Endothelial cell of umbilical vein (primary cell): Measurements from ENCODE around the gene MAST4. TPM values are rescaled to one million over a fixed set of nuclear protein-coding genes. Genes with fewer than 3 reads are reported as not detected.
A peak's percentile ranks its signal among the peaks of the same experiment; 100 is the strongest.

Source experiments
- BruUV-seq: library from RNA; stranded (reverse); fragments of 400-500 nt; replicated peaks from 2 replicates; lab custom pipeline; 2021; lab: Mats Ljungman, UMichigan
- CTCF ChIA-PET: fragments of 300-600, 350-600 bp; sonication (Branson Sonifier 250); formaldehyde crosslinking; loops from one replicate; lab custom pipeline; 2021; ENCODE audit warnings: antibody characterized with exemption, inconsistent platforms; lab: Charles Lee
- POLR2A ChIA-PET: fragments of 300-600, 350-600 bp; sonication (Branson Sonifier 250); formaldehyde crosslinking; loops from one replicate; lab custom pipeline; 2021; ENCODE audit warnings: antibody characterized with exemption, inconsistent platforms; lab: Charles Lee
- DNase-seq: peaks from one replicate; pipeline ENCODE4 v3.0.0-alpha.2; 2011; ENCODE audit warnings: low read depth, low spot score
- FAIRE-seq: peaks from 2 replicates; lab custom pipeline; 2011; peaks lifted over from hg19 to GRCh38; lab: Jason Lieb, UNC
- H2AFZ ChIP-seq: 2 replicates; pipeline ENCODE4 v1.6.0; 2012; ENCODE audit warnings: low read depth, low read length, control low read depth, inconsistent platforms
- H3K27ac ChIP-seq: 2 replicates; pipeline ENCODE4 v1.5.1; 2011; ENCODE audit warnings: low read depth, mild to moderate bottlenecking, control low read depth, low read length, moderate library complexity; ENCODE audit not compliant: insufficient read depth
- H3K27me3 ChIP-seq, 2 experiments: 2 replicates each; pipeline versions ENCODE4 v1.6.0 to v1.6.1; 2011; ENCODE audit warnings: low read length in 2 of 2, mixed read lengths in 1 of 2; ENCODE audit not compliant: control insufficient read depth in 2 of 2, insufficient read depth in 2 of 2
- H3K36me3 ChIP-seq, 2 experiments: 2 replicates in 1 of 2; 3 replicates in 1 of 2; pipeline ENCODE4 v1.5.1; 2011; ENCODE audit warnings: low read length in 2 of 2, mild to moderate bottlenecking in 1 of 2, moderate library complexity in 1 of 2; ENCODE audit not compliant: control insufficient read depth in 2 of 2, insufficient read depth in 2 of 2; ENCODE audit errors: extremely low read depth in 1 of 2
- H3K4me1 ChIP-seq: 3 replicates; pipeline ENCODE4 v1.5.1; 2011; ENCODE audit warnings: mild to moderate bottlenecking, low read length; ENCODE audit not compliant: control insufficient read depth, insufficient read depth; ENCODE audit errors: extremely low read depth
- H3K4me2 ChIP-seq: 2 replicates; pipeline ENCODE4 v1.6.1; 2011; ENCODE audit warnings: low read length, control low read depth, mixed read lengths; ENCODE audit not compliant: insufficient read depth
- H3K4me3 ChIP-seq, 3 experiments: fragments of 200-600 bp in 1 of 3; sonication (generic), shearing (Covaris generic) in 1 of 3; replicated peaks in 1 of 3; 2 replicates each; pipeline ENCODE4 v1.5.1; 2011 to 2016; ENCODE audit warnings: control low read depth in 3 of 3, low read length in 3 of 3, mild to moderate bottlenecking in 2 of 3, inconsistent platforms in 1 of 3, low read depth in 1 of 3, moderate library complexity in 1 of 3; ENCODE audit not compliant: insufficient read depth in 1 of 3
- H3K79me2 ChIP-seq: 2 replicates; pipeline ENCODE4 v1.6.0; 2012; ENCODE audit warnings: low read length, inconsistent platforms; ENCODE audit not compliant: control insufficient read depth, insufficient read depth
- H3K9ac ChIP-seq: replicated peaks from 2 replicates; pipeline ENCODE3; 2011; ENCODE audit warnings: low read length, control low read depth; ENCODE audit not compliant: insufficient read depth; ENCODE audit errors: extremely low read depth
- H3K9me1 ChIP-seq: replicated peaks from 3 replicates; pipeline ENCODE4 v1.6.0; 2011; ENCODE audit warnings: mild to moderate bottlenecking, low read length; ENCODE audit not compliant: control insufficient read depth, insufficient read depth; ENCODE audit errors: extremely low read depth
- H3K9me3 ChIP-seq: replicated peaks from 2 replicates; pipeline ENCODE4 v1.5.1; 2012; ENCODE audit warnings: low read length, inconsistent platforms; ENCODE audit not compliant: control insufficient read depth, insufficient read depth
- H4K20me1 ChIP-seq: replicated peaks from 2 replicates; pipeline ENCODE3; 2011; ENCODE audit warnings: mild to moderate bottlenecking, low read length; ENCODE audit not compliant: control insufficient read depth, insufficient read depth; ENCODE audit errors: extremely low read depth
- CTCF ChIP-seq, 2 donors: IDR thresholded peaks; 1 replicate in 1 of 2; 2 replicates in 1 of 2; pipeline ENCODE4 v1.5.1; 2011; ENCODE audit warnings: low read length in 2 of 2, mild to moderate bottlenecking in 2 of 2, moderate library complexity in 2 of 2, control low read depth in 1 of 2, inconsistent platforms in 1 of 2, low read depth in 1 of 2; ENCODE audit not compliant: insufficient read depth in 1 of 2; ENCODE audit errors: extremely low read depth in 1 of 2
- EZH2 ChIP-seq: IDR thresholded peaks from 2 replicates; pipeline ENCODE4 v1.6.1; 2012; ENCODE audit warnings: borderline replicate concordance, low read depth, mild to moderate bottlenecking, moderate library complexity, low read length, inconsistent platforms; ENCODE audit not compliant: severe bottlenecking
- FOS ChIP-seq: IDR thresholded peaks from 2 replicates; pipeline ENCODE4 v1.6.1; 2011; ENCODE audit warnings: mild to moderate bottlenecking, low read length, moderate library complexity, borderline replicate concordance; ENCODE audit not compliant: insufficient read depth
- GATA2 ChIP-seq: IDR thresholded peaks from 2 replicates; pipeline ENCODE4 v1.7.0; 2011; ENCODE audit warnings: low read depth, mild to moderate bottlenecking, moderate library complexity, mixed read lengths, low read length; ENCODE audit not compliant: insufficient read length, insufficient read depth
- JUN ChIP-seq: IDR thresholded peaks from 2 replicates; pipeline ENCODE4 v1.6.1; 2011; ENCODE audit warnings: borderline replicate concordance, low read depth; ENCODE audit not compliant: insufficient read length, insufficient read depth
- MAX ChIP-seq: IDR thresholded peaks from 2 replicates; pipeline ENCODE4 v1.6.1; 2011; ENCODE audit not compliant: insufficient read depth, insufficient read length
- MYC ChIP-seq: IDR thresholded peaks from one replicate; pipeline ENCODE4 v1.6.1; 2011; ENCODE audit warnings: mild to moderate bottlenecking, low read depth, low read length
- POLR2A ChIP-seq: IDR thresholded peaks from 2 replicates; pipeline ENCODE4 v1.6.1; 2012; ENCODE audit warnings: low read depth, mild to moderate bottlenecking, control low read depth, low read length
- POLR2AphosphoS5 ChIP-seq: IDR thresholded peaks from 2 replicates; pipeline ENCODE4 v1.6.1; 2012; ENCODE audit warnings: low read depth, mild to moderate bottlenecking, control low read depth, low read length, moderate library complexity; ENCODE audit not compliant: insufficient read depth
- dilution Hi-C: fragments of 300-500 bp; cut with MboI; formaldehyde crosslinking; loops from one replicate; pipeline ENCODE4 v1.15.0; 2019; ENCODE audit warnings: low sequenced_read_pairs; ENCODE audit not compliant: extremely low pct_ligation_motif_present
- intact Hi-C: fragments of 100-400 bp; cut with micrococcal nuclease; formaldehyde crosslinking; loops from one replicate; pipeline ENCODE4 v1.10.0; 2022
- polyA plus RNA-seq, 4 experiments: library from polyadenylated mRNA; depleted of rRNA in 3 of 4; stranded (reverse) in 3 of 4; unstranded in 1 of 4; fragments of >200 nt; gene quantifications; 2 replicates each; pipeline versions ENCODE4 v1.2.1 to v1.2.3, GENCODE V29; 2011 to 2012; ENCODE audit warnings: missing spikeins in 1 of 4
- total RNA-seq: library from RNA; stranded (reverse); gene quantifications from 2 replicates; pipeline ENCODE4 v1.2.3, GENCODE V29; 2021

Gene MAST4
- total and polyA plus RNA-seq, 2 donors (not counting 3 experiments of a cell fraction or from before 2014, with no cell fraction given) = 40.2 to 116 TPM

- FAIRE-seq (peak; percentile 95), DNase-seq (peak; percentile 86)
- Histone ChIP-seq H3K4me3 (no peak overlapping the region), H3K9ac (no peak overlapping the region), H3K27me3 (no peaks in the 10 kb centered on the region), H3K4me1 (peaks cover 13% of the 10 kb centered on the region), H4K20me1 (no peaks in the 10 kb centered on the region), H3K27ac (no peak overlapping the region), H3K9me1 (no peaks in the 10 kb centered on the region), H3K4me2 (no peak overlapping the region), H3K9me3 (no peaks in the 10 kb centered on the region), H3K36me3 (no peaks in the 10 kb centered on the region), H2AFZ (peak overlapping the region; percentile 77), H3K79me2 (no peaks in the 10 kb centered on the region)
- TF ChIP-seq FOS = peak; percentile 76
- no peak for TF ChIP-seq POLR2AphosphoS5
- intact Hi-C loops (no loop called here), dilution Hi-C loops (no loop called here)
- CTCF ChIA-PET = interaction anchor here (1.3 to 1.7 kb wide), 5 partner anchors 13 to 1071 kb away, joined by 3 to 12 read pairs (median 5); no protein-coding TSS in a partner anchor
- POLR2A ChIA-PET = no interaction called here
- no TSS peak for BruUV-seq
These were observed 586.2 kb downstream of the MAST4 start for GRCh38 chr5:67182301-67182790.

GRCh38 chr5:67183859-67184258 lies 587.7 kb downstream of the MAST4 start:
- Histone ChIP-seq H4K20me1 (no peaks in the 10 kb centered on the region), H3K27ac (no peak overlapping the region), H3K79me2 (no peaks in the 10 kb centered on the region), H3K9ac (no peak overlapping the region), H3K4me2 (no peak overlapping the region), H3K36me3 (no peaks in the 10 kb centered on the region), H2AFZ (no peak overlapping the region), H3K9me3 (no peaks in the 10 kb centered on the region), H3K4me1 (peaks cover 13% of the 10 kb centered on the region), H3K9me1 (no peaks in the 10 kb centered on the region), H3K27me3 (no peaks in the 10 kb centered on the region), H3K4me3 (no peak overlapping the region)
- intact Hi-C loops = no loop called here
- TF ChIP-seq JUN (no peak), POLR2AphosphoS5 (no peak), FOS (no peak), EZH2 (no peak), CTCF (IDR thresholded peaks at IDR 0.05; ENCODE audit: extremely low read depth in 1 of 2, insufficient read depth in 1 of 2, low read depth in 1 of 2, low read length in 2 of 2) (no peak), POLR2A (no peak), MAX (no peak), MYC (no peak), GATA2 (no peak)
- FAIRE-seq (no peak), DNase-seq (no peak)
- dilution Hi-C loops = no loop called here
- CTCF ChIA-PET = interaction anchor here (1.2 kb wide), 1 partner anchor 17 kb away, joined by 3 read pairs; no protein-coding TSS in a partner anchor
- POLR2A ChIA-PET = no interaction called here
- BruUV-seq = no TSS peak
